ENCODE data around the gene PRKAR1A.

Gene PRKAR1A

GRCh38 chr17:68568581-68568980, 56.4 kb downstream of the PRKAR1A start:
- TF ChIP-seq CTCF (IDR thresholded peaks at IDR 0.05; ENCODE audit: control insufficient read depth, extremely low read depth, insufficient read depth): no peak
- H3K4me3 ChIP-seq (ENCODE audit: low read depth, low read length): no peak overlapping the region
- DNase-seq (ENCODE audit: low read depth): no peak

- TF ChIP-seq CTCF (IDR thresholded peaks at IDR 0.05; ENCODE audit: control insufficient read depth, extremely low read depth, insufficient read depth): no peak
- DNase-seq (ENCODE audit: low read depth): no peak
- H3K4me3 ChIP-seq (ENCODE audit: low read depth, low read length): no peak overlapping the region
These were observed 57.1 kb downstream of the PRKAR1A start for GRCh38 chr17:68569346-68569745.

DNA sequence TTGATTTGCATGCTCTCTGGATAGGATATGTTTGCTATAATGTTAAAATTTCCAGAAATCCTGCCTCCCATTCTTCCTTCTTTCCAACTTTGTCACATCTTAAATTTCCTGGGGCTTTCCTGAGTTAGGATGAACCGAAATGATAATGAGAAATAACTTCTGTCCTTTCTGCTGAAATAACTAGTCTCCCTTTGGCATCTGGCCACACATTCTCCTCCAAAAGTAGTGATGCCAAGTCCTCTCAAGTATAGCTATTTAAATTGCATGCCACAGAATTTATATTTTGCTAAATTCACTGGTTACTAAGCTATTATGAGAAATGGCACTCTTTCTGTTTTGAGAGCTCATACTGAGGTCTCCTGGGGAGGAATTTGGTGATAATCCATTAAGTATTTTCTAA, 58.3 kb downstream of the PRKAR1A start:
- TF ChIP-seq CTCF (IDR thresholded peaks at IDR 0.05; ENCODE audit: control insufficient read depth, extremely low read depth, insufficient read depth): no peak
- no peak overlapping the region for H3K4me3 ChIP-seq (ENCODE audit: low read depth, low read length)
- no peak for DNase-seq (ENCODE audit: low read depth)

DNA sequence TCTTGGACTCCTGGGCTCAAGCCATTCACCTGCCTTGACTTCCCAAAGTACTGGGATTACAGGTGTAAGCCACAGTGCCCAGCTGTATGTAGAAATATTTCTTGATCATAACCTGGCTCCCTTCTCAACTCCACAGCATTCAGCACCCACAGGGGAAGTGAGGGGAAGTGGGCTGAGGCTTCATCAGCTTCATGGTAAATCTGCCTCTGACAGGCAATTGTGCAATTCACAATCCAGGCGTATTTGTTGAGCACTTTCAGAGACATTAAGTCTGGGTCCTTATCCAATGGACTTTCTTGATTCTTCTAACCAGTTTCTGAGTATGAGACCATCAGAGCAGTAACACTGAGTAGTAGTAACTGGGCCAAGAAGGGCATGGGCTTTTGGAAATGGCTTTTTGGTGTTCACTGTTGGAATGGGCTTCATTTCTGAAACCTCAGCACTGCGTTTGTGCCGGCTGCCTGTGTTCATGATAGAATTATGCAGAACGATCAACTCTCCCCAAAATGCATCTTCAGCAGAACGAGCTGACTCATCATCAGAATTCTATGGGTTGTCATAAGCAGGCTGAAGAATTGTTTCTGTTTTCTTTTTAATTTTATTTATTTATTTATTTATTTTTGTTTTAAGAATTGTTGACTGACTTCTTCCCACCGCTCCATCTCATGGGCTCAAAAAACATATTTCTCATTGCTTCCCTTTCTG, 60.1 kb downstream of the PRKAR1A start:
- H3K4me3 ChIP-seq (ENCODE audit: low read depth, low read length): no peak overlapping the region
- no peak for DNase-seq (ENCODE audit: low read depth)
- no peak for TF ChIP-seq CTCF (IDR thresholded peaks at IDR 0.05; ENCODE audit: control insufficient read depth, extremely low read depth, insufficient read depth)

GRCh38 chr17:68573338-68573737, 61.1 kb downstream of the PRKAR1A start:
- no peak for DNase-seq (ENCODE audit: low read depth)
- TF ChIP-seq CTCF (IDR thresholded peaks at IDR 0.05; ENCODE audit: control insufficient read depth, extremely low read depth, insufficient read depth): no peak
- H3K4me3 ChIP-seq (ENCODE audit: low read depth, low read length): no peak overlapping the region

DNA sequence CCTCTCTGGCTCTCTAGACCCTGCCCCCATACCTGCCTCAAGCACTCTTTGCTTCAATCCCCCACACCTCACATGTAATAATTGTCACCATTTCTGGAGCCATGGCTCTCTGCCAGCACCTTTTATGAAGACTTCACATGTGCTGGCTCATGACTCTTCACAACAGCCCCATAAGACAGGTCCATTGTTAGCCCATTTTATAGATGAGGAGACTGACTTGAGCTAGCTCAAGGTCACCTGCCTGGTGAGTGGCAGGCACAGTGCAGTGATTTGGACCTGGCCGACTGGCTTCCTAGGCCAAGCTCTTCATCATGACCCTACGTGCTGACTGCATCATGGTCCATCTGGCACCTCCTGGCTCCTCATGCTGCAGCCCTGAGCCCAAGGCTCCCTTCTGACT, 63.9 kb downstream of the PRKAR1A start:
- TF ChIP-seq CTCF (IDR thresholded peaks at IDR 0.05; ENCODE audit: control insufficient read depth, extremely low read depth, insufficient read depth): no peak
- no peak for DNase-seq (ENCODE audit: low read depth)
- no peak overlapping the region for H3K4me3 ChIP-seq (ENCODE audit: low read depth, low read length)

Measured in LNCaP clone FGC (cell line).